WI38 (cell line): ENCODE results near the gene CFAP251.

Source experiments
- H3K4me3 ChIP-seq: 2 replicates; pipeline ENCODE4 v1.5.1; 2011; ENCODE audit warnings: low read depth, mild to moderate bottlenecking, control low read depth, low read length
- TF ChIP-seq, protein P1 (sequence below): IDR thresholded peaks from 2 replicates; pipeline ENCODE4 v1.5.1; 2012; ENCODE audit warnings: low read depth, mild to moderate bottlenecking, control low read depth, low read length

Gene CFAP251

GRCh38 chr12:121939992-121940766, 21.8 kb downstream of the CFAP251 start:
- TF ChIP-seq, protein P1, sequence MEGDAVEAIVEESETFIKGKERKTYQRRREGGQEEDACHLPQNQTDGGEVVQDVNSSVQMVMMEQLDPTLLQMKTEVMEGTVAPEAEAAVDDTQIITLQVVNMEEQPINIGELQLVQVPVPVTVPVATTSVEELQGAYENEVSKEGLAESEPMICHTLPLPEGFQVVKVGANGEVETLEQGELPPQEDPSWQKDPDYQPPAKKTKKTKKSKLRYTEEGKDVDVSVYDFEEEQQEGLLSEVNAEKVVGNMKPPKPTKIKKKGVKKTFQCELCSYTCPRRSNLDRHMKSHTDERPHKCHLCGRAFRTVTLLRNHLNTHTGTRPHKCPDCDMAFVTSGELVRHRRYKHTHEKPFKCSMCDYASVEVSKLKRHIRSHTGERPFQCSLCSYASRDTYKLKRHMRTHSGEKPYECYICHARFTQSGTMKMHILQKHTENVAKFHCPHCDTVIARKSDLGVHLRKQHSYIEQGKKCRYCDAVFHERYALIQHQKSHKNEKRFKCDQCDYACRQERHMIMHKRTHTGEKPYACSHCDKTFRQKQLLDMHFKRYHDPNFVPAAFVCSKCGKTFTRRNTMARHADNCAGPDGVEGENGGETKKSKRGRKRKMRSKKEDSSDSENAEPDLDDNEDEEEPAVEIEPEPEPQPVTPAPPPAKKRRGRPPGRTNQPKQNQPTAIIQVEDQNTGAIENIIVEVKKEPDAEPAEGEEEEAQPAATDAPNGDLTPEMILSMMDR = no peak
- H3K4me3 ChIP-seq = no peak overlapping the region

- no peak overlapping the region for H3K4me3 ChIP-seq
- TF ChIP-seq, protein P1 = no peak
These were observed 23.8 kb downstream of the CFAP251 start for GRCh38 chr12:121942145-121942718.

- TF ChIP-seq, protein P1 = no peak
These were observed 25.5 kb downstream of the CFAP251 start for GRCh38 chr12:121943926-121944325.

DNA sequence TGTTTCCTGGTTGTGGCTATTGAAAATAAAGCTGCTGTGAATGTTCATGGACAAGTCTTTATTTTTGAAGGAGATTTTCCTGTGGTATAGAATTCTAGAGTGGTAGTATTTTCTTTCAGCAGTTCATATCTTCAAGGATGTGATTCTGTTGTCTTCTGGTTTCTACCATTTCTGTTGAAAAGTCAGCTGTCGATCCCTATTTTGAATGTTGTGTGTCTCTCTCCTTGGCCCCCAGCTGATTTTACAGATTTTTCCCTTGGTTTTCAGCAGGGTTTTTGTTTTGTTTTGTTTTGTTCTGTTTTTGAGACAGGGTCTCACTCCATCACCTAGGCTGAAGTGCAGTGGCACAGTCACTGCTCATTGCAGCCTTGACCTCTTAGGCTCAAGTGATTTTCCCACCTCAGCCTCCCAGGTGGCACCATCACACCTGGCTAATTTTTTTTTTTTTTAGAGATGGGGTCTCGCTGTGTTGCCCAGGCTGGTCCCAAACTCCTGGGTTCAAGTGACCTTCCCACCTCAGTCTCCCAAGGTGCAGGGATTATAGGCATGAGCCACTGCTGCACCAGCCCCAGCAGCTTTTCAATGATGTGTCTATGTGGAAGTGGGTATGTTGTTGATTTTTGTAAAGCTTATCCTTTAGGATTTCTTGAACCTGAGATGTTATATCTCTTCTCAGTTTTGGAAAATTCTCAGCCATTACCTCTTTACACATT, 28.1 kb downstream of the CFAP251 start:
- TF ChIP-seq, protein P1 = no peak

More at GRCh38 chr12:121943926-121944325, 25.5 kb downstream of the CFAP251 start:
- no peak overlapping the region for H3K4me3 ChIP-seq

DNA sequence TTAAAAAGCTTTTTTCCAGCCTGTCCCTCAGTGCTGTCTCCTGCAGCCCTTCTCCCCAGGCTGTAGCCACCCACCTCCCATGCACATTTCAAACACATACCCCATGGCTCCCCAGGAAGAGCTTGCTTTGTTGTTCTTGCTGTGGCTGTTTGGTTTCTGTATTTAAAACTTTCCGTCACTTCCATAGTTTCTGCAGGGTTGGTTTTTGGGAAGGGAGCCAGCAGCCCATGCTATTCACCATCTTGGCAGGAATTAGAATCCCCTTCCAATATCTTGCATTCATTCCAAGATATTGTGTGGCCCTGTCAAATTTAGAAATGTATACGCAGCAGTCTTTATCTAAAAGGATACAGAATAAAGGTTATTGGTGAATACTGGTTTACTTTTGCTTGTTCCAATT, 29.6 kb downstream of the CFAP251 start:
- TF ChIP-seq, protein P1 = no peak
- H3K4me3 ChIP-seq = no peak overlapping the region

More for the DNA sequence above, 28.1 kb downstream of the CFAP251 start:
- no peak overlapping the region for H3K4me3 ChIP-seq

DNA sequence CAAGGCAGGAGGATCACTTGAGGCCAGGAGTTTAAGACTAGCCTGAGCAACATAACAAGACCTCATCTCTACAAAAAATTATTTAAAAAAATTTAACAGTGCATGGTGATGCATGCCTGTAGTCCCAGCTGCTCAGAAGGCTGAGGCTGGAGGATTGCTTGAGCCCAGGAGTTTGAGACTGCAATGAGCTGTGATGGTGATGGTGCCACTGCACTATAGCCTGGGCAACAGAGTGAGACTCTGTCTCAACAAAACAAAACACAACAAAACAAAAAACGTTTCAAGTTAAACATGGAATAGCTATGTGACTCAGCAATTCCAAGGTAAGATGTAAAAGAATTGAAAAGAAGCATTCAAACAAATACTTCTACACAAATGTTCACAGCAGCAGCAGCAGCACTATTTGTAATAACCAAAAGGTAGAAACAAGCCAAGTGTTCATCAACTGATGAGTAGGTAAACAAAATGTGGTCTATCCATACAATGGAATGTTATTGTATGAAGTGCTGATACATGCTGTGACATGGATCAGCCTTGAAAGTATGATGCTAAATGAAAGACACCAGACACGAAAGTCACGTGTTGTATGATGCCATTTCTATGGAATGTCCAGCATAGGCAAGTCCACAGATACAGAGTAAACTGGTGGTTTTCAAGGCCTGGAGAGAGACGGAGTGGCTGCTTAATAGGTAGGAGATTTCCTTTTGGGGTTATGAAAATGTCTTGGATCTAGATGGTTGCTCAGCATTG, 31.4 kb downstream of the CFAP251 start:
- peak overlapping the region; percentile 36 for H3K4me3 ChIP-seq
- TF ChIP-seq, protein P1 = no peak
